Loucy (cell line): ENCODE results near the gene SP110.

ENCODE experiments used
- EZH2phosphoT487 ChIP-seq: fragments of 200-600 bp; IDR thresholded peaks from 2 replicates; pipeline ENCODE4 v1.6.1; 2018; ENCODE audit warnings: antibody characterized with exemption, mild to moderate bottlenecking, moderate library complexity, borderline replicate concordance
- TF ChIP-seq, protein P1 (sequence below): fragments of 200-600 bp; sonication (generic); conservative IDR thresholded peaks from 2 replicates; pipeline ENCODE4 v1.5.1; 2014; ENCODE audit warnings: mild to moderate bottlenecking, antibody characterized with exemption, low read length

DNA sequence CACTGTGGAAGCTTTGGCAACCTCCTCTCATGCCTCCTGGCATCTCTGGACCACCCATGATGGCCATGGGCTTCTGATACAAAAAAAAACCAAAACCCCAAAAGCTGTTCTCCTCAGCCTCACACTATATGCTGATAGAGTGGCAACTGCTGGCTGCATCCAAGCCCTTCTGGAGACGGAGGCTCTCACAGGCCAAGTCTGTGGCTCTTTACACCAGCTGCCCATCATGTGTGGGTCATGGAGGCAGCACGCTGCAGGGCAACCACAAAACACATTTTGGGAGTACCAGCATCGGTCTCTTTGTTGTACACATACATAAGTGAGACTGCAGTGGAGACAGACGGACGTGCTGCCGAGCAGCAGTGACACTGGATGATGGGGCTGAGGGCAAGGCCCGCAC, 45.3 kb downstream of the SP110 start:
- TF ChIP-seq, protein P1, sequence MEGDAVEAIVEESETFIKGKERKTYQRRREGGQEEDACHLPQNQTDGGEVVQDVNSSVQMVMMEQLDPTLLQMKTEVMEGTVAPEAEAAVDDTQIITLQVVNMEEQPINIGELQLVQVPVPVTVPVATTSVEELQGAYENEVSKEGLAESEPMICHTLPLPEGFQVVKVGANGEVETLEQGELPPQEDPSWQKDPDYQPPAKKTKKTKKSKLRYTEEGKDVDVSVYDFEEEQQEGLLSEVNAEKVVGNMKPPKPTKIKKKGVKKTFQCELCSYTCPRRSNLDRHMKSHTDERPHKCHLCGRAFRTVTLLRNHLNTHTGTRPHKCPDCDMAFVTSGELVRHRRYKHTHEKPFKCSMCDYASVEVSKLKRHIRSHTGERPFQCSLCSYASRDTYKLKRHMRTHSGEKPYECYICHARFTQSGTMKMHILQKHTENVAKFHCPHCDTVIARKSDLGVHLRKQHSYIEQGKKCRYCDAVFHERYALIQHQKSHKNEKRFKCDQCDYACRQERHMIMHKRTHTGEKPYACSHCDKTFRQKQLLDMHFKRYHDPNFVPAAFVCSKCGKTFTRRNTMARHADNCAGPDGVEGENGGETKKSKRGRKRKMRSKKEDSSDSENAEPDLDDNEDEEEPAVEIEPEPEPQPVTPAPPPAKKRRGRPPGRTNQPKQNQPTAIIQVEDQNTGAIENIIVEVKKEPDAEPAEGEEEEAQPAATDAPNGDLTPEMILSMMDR, result no peak
- TF ChIP-seq EZH2phosphoT487, result no peak
